ENCODE data around the gene SLC28A1. TPM values are rescaled to one million over a fixed set of nuclear protein-coding genes. Genes with fewer than 3 reads are reported as not detected.

Gene SLC28A1
- total and polyA plus RNA-seq, 2 donors (not counting 1 experiment from before 2014, with no cell fraction given) = not detected

DNA sequence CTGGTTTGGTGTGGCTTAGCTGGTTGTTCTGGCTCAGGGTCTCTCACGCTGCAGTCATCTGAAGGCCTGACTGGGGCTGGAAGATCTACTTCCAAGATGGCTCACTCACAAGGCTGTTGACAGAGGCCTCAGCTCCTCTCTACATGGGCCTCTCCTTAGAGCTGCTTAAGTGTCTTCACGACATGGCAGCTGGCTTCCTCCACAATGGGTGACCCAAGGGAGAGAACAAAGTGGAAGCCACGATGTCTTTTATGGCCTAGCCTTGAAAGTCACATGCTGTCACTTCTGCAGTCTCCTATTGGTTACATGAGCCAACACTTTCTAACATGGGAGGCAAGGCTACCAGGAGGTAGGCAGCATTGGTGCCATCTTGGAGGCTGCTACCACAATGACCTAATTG lies 83.8 kb downstream of the SLC28A1 start:
- ATAC-seq (ENCODE audit: low read depth) = no peak
- H3K79me2 ChIP-seq (ENCODE audit: control insufficient read depth, insufficient read depth, low read length) = no peaks in the 10 kb centered on the region
- no peak for DNase-seq
- no peaks in the 10 kb centered on the region for H3K9me3 Mint-ChIP-seq (ENCODE audit: insufficient read depth)
- WGBS (ENCODE audit: insufficient coverage) = 87% methylated on average over 3 of the region's 3 CpGs
- H3K9ac ChIP-seq (ENCODE audit: low read length) = no peak overlapping the region
- H3K4me1 Mint-ChIP-seq = no peaks in the 10 kb centered on the region
- H4K20me1 ChIP-seq (ENCODE audit: control insufficient read depth, insufficient read depth, low read length, poor library complexity, severe bottlenecking) = no peaks in the 10 kb centered on the region
- intact Hi-C loops (cut with micrococcal nuclease) = no loop called here
- no peak overlapping the region for H3K4me3 ChIP-seq (ENCODE audit: control extremely low read depth in 1 of 5, extremely low read depth in 1 of 5, insufficient read depth in 1 of 5, low read depth in 2 of 5, low read length in 4 of 5)
- H3K9me3 ChIP-seq (ENCODE audit: control extremely low read depth in 1 of 3, control insufficient read depth in 2 of 3, insufficient read depth in 1 of 3, low read length in 2 of 3) = peaks cover 0 to 5% (median 4%) of the 10 kb centered on the region in 3 donors
- H3K4me1 ChIP-seq (ENCODE audit: control insufficient read depth in 2 of 2, insufficient read depth in 2 of 2, low read length in 2 of 2) = no peaks in the 10 kb centered on the region
- H3K36me3 ChIP-seq (replicated peaks in 1 of 2; ENCODE audit: control extremely low read depth in 1 of 2, control insufficient read depth in 1 of 2, extremely low read depth in 1 of 2, insufficient read depth in 2 of 2, low read length in 1 of 2) = no peaks in the 10 kb centered on the region
- H3K4me2 ChIP-seq (replicated peaks; ENCODE audit: low read depth, low read length, poor library complexity, severe bottlenecking) = no peak overlapping the region
- H2AFZ ChIP-seq (ENCODE audit: insufficient read depth, low read depth, low read length, poor library complexity, severe bottlenecking) = no peak overlapping the region
- H3K4me3 Mint-ChIP-seq = no peak overlapping the region
- peaks cover 0 to 5% (median 0%) of the 10 kb centered on the region in 4 experiments for H3K27me3 ChIP-seq (replicated peaks in 1 of 4; ENCODE audit: control extremely low read depth in 1 of 4, control insufficient read depth in 3 of 4, insufficient read depth in 4 of 4, low read length in 3 of 4)
- H3K27me3 Mint-ChIP-seq = peaks cover 19% of the 10 kb centered on the region
- CTCF ChIA-PET = no interaction called here
- TF ChIP-seq CTCF (IDR thresholded peaks at IDR 0.05) (no peak), EZH2 (IDR thresholded peaks at IDR 0.05; ENCODE audit: borderline replicate concordance, insufficient read depth, low read depth, low read length, poor library complexity, severe bottlenecking) (no peak)
- H3K27ac ChIP-seq (ENCODE audit: low read length in 2 of 2) = no peak overlapping the region
- no peak overlapping the region for H3K27ac Mint-ChIP-seq
- POLR2A ChIA-PET = no interaction called here

DNA sequence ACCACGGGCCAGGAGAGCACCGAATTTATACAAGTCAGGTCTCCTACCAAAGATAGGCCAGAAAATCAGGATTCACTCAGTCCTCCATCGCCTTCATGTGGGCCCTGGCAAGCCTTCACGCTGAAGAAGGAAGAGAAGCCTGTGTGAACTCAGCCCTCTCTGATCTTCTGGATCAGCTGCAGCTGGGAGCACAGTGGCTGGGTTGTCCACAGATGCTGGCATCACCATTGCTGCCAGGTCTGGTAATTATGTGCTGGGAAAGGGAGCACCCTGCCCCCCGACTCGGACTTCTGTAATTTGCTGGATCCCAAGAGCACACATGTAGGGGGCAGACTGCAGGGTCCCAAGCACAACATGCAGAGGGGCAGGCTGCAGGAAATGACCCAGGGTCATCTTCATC lies 84.8 kb downstream of the SLC28A1 start:
- ChIA-PET POLR2A (no interaction called here), CTCF (interaction anchor here (1.1 kb wide), 1 partner anchor 14 kb away, joined by 3 read pairs; no protein-coding TSS in a partner anchor)
- Mint-ChIP-seq H3K9me3 (ENCODE audit: insufficient read depth) (no peaks in the 10 kb centered on the region), H3K4me1 (no peaks in the 10 kb centered on the region), H3K27ac (no peak overlapping the region), H3K4me3 (no peak overlapping the region), H3K27me3 (peaks cover 16% of the 10 kb centered on the region)
- Histone ChIP-seq H3K9me3 (ENCODE audit: control extremely low read depth in 1 of 3, control insufficient read depth in 2 of 3, insufficient read depth in 1 of 3, low read length in 2 of 3) (peaks cover 0 to 5% (median 4%) of the 10 kb centered on the region in 3 donors), H3K4me1 (ENCODE audit: control insufficient read depth in 2 of 2, insufficient read depth in 2 of 2, low read length in 2 of 2) (no peaks in the 10 kb centered on the region), H3K4me2 (replicated peaks; ENCODE audit: low read depth, low read length, poor library complexity, severe bottlenecking) (no peak overlapping the region), H2AFZ (ENCODE audit: insufficient read depth, low read depth, low read length, poor library complexity, severe bottlenecking) (no peak overlapping the region), H3K27me3 (replicated peaks in 1 of 4; ENCODE audit: control extremely low read depth in 1 of 4, control insufficient read depth in 3 of 4, insufficient read depth in 4 of 4, low read length in 3 of 4) (no peaks in the 10 kb centered on the region), H3K9ac (ENCODE audit: low read length) (no peak overlapping the region), H3K36me3 (replicated peaks in 1 of 2; ENCODE audit: control extremely low read depth in 1 of 2, control insufficient read depth in 1 of 2, extremely low read depth in 1 of 2, insufficient read depth in 2 of 2, low read length in 1 of 2) (no peaks in the 10 kb centered on the region), H3K27ac (ENCODE audit: low read length in 2 of 2) (no peak overlapping the region), H3K4me3 (ENCODE audit: control extremely low read depth in 1 of 5, extremely low read depth in 1 of 5, insufficient read depth in 1 of 5, low read depth in 2 of 5, low read length in 4 of 5) (no peak overlapping the region), H4K20me1 (ENCODE audit: control insufficient read depth, insufficient read depth, low read length, poor library complexity, severe bottlenecking) (no peaks in the 10 kb centered on the region), H3K79me2 (ENCODE audit: control insufficient read depth, insufficient read depth, low read length) (no peaks in the 10 kb centered on the region)
- ATAC-seq (ENCODE audit: low read depth) (no peak), DNase-seq (no peak)
- TF ChIP-seq EZH2 (IDR thresholded peaks at IDR 0.05; ENCODE audit: borderline replicate concordance, insufficient read depth, low read depth, low read length, poor library complexity, severe bottlenecking) (no peak), CTCF (IDR thresholded peaks at IDR 0.05) (no peak)
- intact Hi-C loops (cut with micrococcal nuclease) = no loop called here
- 82% methylated on average over 6 of the region's 6 CpGs for WGBS (ENCODE audit: insufficient coverage)

All from B cell (primary cell).